ENCODE results near the gene CDC42EP4.

DNA sequence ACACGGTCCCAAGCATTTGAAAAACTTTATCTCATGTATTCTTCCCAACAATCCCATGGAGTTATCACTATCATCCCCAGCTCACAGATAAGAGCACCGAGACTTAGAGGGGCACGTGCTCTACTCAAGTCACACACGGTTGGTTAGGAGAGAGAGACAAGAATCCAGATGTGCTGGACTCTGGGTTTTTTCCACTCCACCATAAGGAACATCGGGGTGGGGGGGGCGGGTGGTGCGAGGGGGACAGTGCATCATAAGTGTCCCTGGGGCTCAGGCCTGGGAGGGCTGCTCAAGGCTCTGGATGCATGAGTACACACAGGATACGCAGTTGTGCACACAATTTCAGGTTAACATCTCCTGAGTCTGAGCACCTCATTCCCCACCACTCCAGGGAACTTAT is 7.4 kb downstream of the CDC42EP4 start:
- TF ChIP-seq FOXP1 (CRISPR knock-in tag; IDR thresholded peaks at IDR 0.05) (no peak), ZNF77 (CRISPR knock-in tag; IDR thresholded peaks at IDR 0.05) (no peak), PTBP1 (IDR thresholded peaks at IDR 0.05; ENCODE audit: low read depth, low read length) (no peak), COPS2 (conservative IDR thresholded peaks at IDR 0.05) (no peak), OTX1 (CRISPR knock-in tag; IDR thresholded peaks at IDR 0.05) (no peak), POLR2A (conservative IDR thresholded peaks at IDR 0.05) (no peak), POLR2AphosphoS5 (IDR thresholded peaks at IDR 0.05; ENCODE audit: control insufficient read depth, insufficient read depth, low read depth, low read length) (no peak), MCM7 (IDR thresholded peaks at IDR 0.05) (no peak), TAF1 (IDR thresholded peaks at IDR 0.05; ENCODE audit: control insufficient read depth, extremely low read depth, insufficient read depth, low read length, severe bottlenecking) (no peak)
